K562 (cell line): ENCODE measurements around the gene DUSP9. TPM values are rescaled to one million over a fixed set of nuclear protein-coding genes. Genes with fewer than 3 reads are reported as not detected.

ENCODE experiments used
- ATAC-seq: fragments of 200-7000 bp; cut with Tn5 transposase; 3 replicates; pipeline ENCODE4 v1.9.1; 2020; ENCODE audit warnings: moderate library complexity
- BruUV-seq: library from RNA; stranded (reverse); fragments of 400-500 nt; replicated peaks from 2 replicates; lab custom pipeline; 2021; lab: Mats Ljungman, UMichigan
- CTCF ChIA-PET: fragments of 300-600 bp; formaldehyde crosslinking; extraction: SDS; loops from one replicate; lab custom pipeline; 2021; ENCODE audit warnings: low intra/inter-chr PET ratio; lab: Yijun Ruan, JAX
- POLR2A ChIA-PET: fragments of 300-600, 350-650 bp; sonication (Branson Sonifier 250); formaldehyde crosslinking; extraction: SDS; loops from one replicate; lab custom pipeline; 2021; ENCODE audit warnings: antibody characterized with exemption, inconsistent platforms; lab: Yijun Ruan, JAX
- DNase-seq, 4 experiments: peaks; one replicate each; pipeline versions ENCODE4 v3.0.0 to v3.0.0-alpha.2; 2011 to 2018; ENCODE audit warnings: low spot score in 3 of 4, mixed read lengths in 3 of 4; ENCODE audit errors: extremely low read depth in 1 of 4
- FAIRE-seq: peaks from 2 replicates; lab custom pipeline; 2011; peaks lifted over from hg19 to GRCh38; lab: Jason Lieb, UNC
- H2AFZ ChIP-seq: 2 replicates; pipeline ENCODE4 v1.6.0; 2011; ENCODE audit warnings: low read depth, low read length, control low read depth, inconsistent platforms
- H3K27ac ChIP-seq: fragments of 200-600 bp; 3 replicates; pipeline ENCODE4 v1.8.0; 2011; ENCODE audit warnings: low read depth, mild to moderate bottlenecking, control low read depth, inconsistent platforms, low read length, moderate library complexity, mixed read lengths; ENCODE audit errors: extremely low read depth
- H3K27me3 ChIP-seq, 2 experiments: fragments of 300-600 bp in 1 of 2; 2 replicates in 1 of 2; 3 replicates in 1 of 2; pipeline versions ENCODE4 v1.6.0 to v1.8.0; 2011; ENCODE audit warnings: inconsistent platforms in 2 of 2, low read length in 2 of 2, mild to moderate bottlenecking in 1 of 2, mixed read lengths in 1 of 2, moderate library complexity in 1 of 2; ENCODE audit not compliant: control insufficient read depth in 2 of 2, insufficient read depth in 2 of 2
- H3K36me3 ChIP-seq: fragments of 300-600 bp; 3 replicates; pipeline ENCODE4 v1.8.0; 2011; ENCODE audit warnings: mild to moderate bottlenecking, low read length, inconsistent platforms; ENCODE audit not compliant: control insufficient read depth, insufficient read depth
- H3K4me1 ChIP-seq, 2 experiments: fragments of 200-600 bp in 1 of 2; replicated peaks in 1 of 2; 2 replicates in 1 of 2; 3 replicates in 1 of 2; pipeline versions ENCODE4 v1.5.1 to v1.8.0; 2011; ENCODE audit warnings: inconsistent platforms in 2 of 2, low read length in 2 of 2, mild to moderate bottlenecking in 1 of 2, mixed read lengths in 1 of 2, moderate library complexity in 1 of 2; ENCODE audit not compliant: control insufficient read depth in 2 of 2, insufficient read depth in 2 of 2
- H3K4me2 ChIP-seq: 2 replicates; pipeline ENCODE4 v1.6.1; 2011; ENCODE audit warnings: low read length, control low read depth, inconsistent platforms, mixed read lengths; ENCODE audit not compliant: insufficient read depth
- H3K4me3 ChIP-seq: fragments of 200-600 bp; sonication (generic), shearing (Covaris generic); 2 replicates; pipeline ENCODE4 v1.5.1; 2016; ENCODE audit warnings: control low read depth, inconsistent platforms
- H3K79me2 ChIP-seq: fragments of 200-600 bp; 3 replicates; pipeline ENCODE4 v1.8.0; 2011; ENCODE audit warnings: low read length, inconsistent platforms; ENCODE audit not compliant: control insufficient read depth, insufficient read depth
- H3K9ac ChIP-seq, 2 experiments: 2 replicates each; pipeline versions ENCODE4 v1.6.0 to v1.6.1; 2011; ENCODE audit warnings: low read depth in 2 of 2, low read length in 2 of 2, control low read depth in 1 of 2, inconsistent platforms in 1 of 2, mild to moderate bottlenecking in 1 of 2, mixed read lengths in 1 of 2; ENCODE audit not compliant: insufficient read depth in 1 of 2
- H3K9me1 ChIP-seq: one replicate; pipeline ENCODE4 v1.6.0; 2011; ENCODE audit warnings: inconsistent platforms, mild to moderate bottlenecking, low read length, moderate library complexity; ENCODE audit not compliant: control insufficient read depth, insufficient read depth
- H3K9me3 ChIP-seq: replicated peaks from 2 replicates; pipeline ENCODE4 v1.5.1; 2011; ENCODE audit warnings: low read depth, low read length, inconsistent platforms; ENCODE audit not compliant: control insufficient read depth, insufficient read depth
- H4K20me1 ChIP-seq: replicated peaks from 2 replicates; pipeline ENCODE4 v1.6.1; 2011; ENCODE audit warnings: low read length, inconsistent platforms, mixed read lengths; ENCODE audit not compliant: control insufficient read depth, insufficient read depth
- ASH1L ChIP-seq: fragments of 450-650 bp; IDR thresholded peaks from 2 replicates; pipeline ENCODE4 v1.6.1; 2018; ENCODE audit warnings: borderline replicate concordance, mild to moderate bottlenecking, low read depth; ENCODE audit not compliant: partially characterized antibody
- CAMTA2 ChIP-seq: fragments of 250-450 bp; sonication (Bioruptor Pico); conservative IDR thresholded peaks from 2 replicates; pipeline ENCODE4 v1.5.1; 2022
- CHAMP1 ChIP-seq: fragments of 450-650 bp; IDR thresholded peaks from 2 replicates; pipeline ENCODE4 v1.6.1; 2016; ENCODE audit warnings: mild to moderate bottlenecking
- DEAF1 ChIP-seq: fragments of 450-650 bp; formaldehyde crosslinking; IDR thresholded peaks from 2 replicates; pipeline ENCODE4 v1.4.0; 2020; ENCODE audit warnings: mild to moderate bottlenecking, moderate library complexity
- GATAD2B ChIP-seq: fragments of 450-650 bp; IDR thresholded peaks from 2 replicates; pipeline ENCODE4 v1.6.1; 2017; ENCODE audit warnings: mild to moderate bottlenecking, borderline replicate concordance
- GTF2A2 ChIP-seq: IDR thresholded peaks from 2 replicates; pipeline ENCODE4 v1.6.1; 2016; ENCODE audit warnings: mild to moderate bottlenecking, missing genetic modification characterization, missing compliant biosample characterization
- SAFB ChIP-seq: fragments of 200-400 bp; formaldehyde crosslinking; IDR thresholded peaks from 2 replicates; pipeline ENCODE4 v1.6.1; 2017; ENCODE audit warnings: low read depth, low read length, borderline replicate concordance
- SLC30A9 ChIP-seq: fragments of 250-450 bp; sonication (Bioruptor Pico); IDR thresholded peaks from 2 replicates; pipeline ENCODE4 v1.8.0; 2022; ENCODE audit warnings: mild to moderate bottlenecking, moderate library complexity
- ZBTB43 ChIP-seq: sonication (generic); formaldehyde crosslinking; IDR thresholded peaks from 2 replicates; pipeline ENCODE4 v1.8.0; 2023; ENCODE audit warnings: mild to moderate bottlenecking, missing genetic modification reagents
- WGBS: fragments of 100-300 bp; shearing (Covaris generic); methylation state at CpG from one replicate; pipeline ENCODE4 v1.1.6; 2016; ENCODE audit warnings: low coverage, mixed read lengths; ENCODE audit not compliant: insufficient coverage; ENCODE audit errors: missing lambda C conversion rate; 5-methylcytosine and 5-hydroxymethylcytosine counted together
- in situ Hi-C: fragments of 300-500 bp; cut with MboI; formaldehyde crosslinking; loops from 4 replicates; pipeline ENCODE4 v1.15.0; 2018; ENCODE audit warnings: inconsistent platforms, mixed read lengths
- intact Hi-C: fragments of 100-400 bp; cut with micrococcal nuclease; formaldehyde crosslinking; loops from 2 replicates; pipeline ENCODE4 v1.14.2; 2022
- polyA plus RNA-seq, 8 experiments: library from polyadenylated mRNA; depleted of rRNA in 4 of 8; stranded (reverse) in 5 of 8; unstranded in 3 of 8; fragments of >200 nt; fragmentation: Nextera tagmentation in 2 of 8; fragmentation: Illumina TruSeq in 1 of 8; extraction: Ambion mirVana in 2 of 8; extraction: Trizol in 1 of 8; gene quantifications; 2 replicates each; pipeline versions ENCODE4 v1.2.1 to v1.2.3, GENCODE V29; 2011 to 2014; ENCODE audit warnings: inconsistent platforms in 1 of 8, missing spikeins in 1 of 8
- total RNA-seq, 7 experiments: library from RNA; depleted of rRNA in 6 of 7; stranded (reverse); fragments of >200 nt in 6 of 7; fragmentation: Illumina TruSeq in 2 of 7; extraction: Trizol in 2 of 7; gene quantifications; 2 replicates each; pipeline versions ENCODE4 v1.2.1 to v1.2.3, GENCODE V29; 2011 to 2021; ENCODE audit warnings: low replicate concordance in 1 of 7

The DUSP9 gene
- total and polyA plus RNA-seq, 9 of the 15 experiments (the other 6 are each of a cell fraction or from before 2014, with no cell fraction given) = 0.11 to 14.1 (median 5.5) TPM

GRCh38 chrX:153634832-153635231 lies 12.2 kb upstream of the DUSP9 start:
- Histone ChIP-seq H3K9me1 (no peaks in the 10 kb centered on the region), H3K4me1 (peaks cover 0 to 22% of the 10 kb centered on the region in 2 experiments; a peak in 1 of 5 replicates), H3K27ac (no peak overlapping the region), H3K4me3 (no peak overlapping the region), H3K9ac (no peak overlapping the region)
- CTCF ChIA-PET = no interaction called here
- BruUV-seq = no TSS peak
- TF ChIP-seq ZBTB43 = no peak
- no peak for TF ChIP-seq DEAF1 (CRISPR knock-in tag)
- no peak for TF ChIP-seq CAMTA2 (CRISPR knock-in tag)
- TF ChIP-seq SLC30A9 (CRISPR knock-in tag) = no peak
- TF ChIP-seq CHAMP1 = no peak
- no peak for TF ChIP-seq ASH1L
- no peak for TF ChIP-seq GTF2A2 (tag)
- no peak for TF ChIP-seq SAFB
- TF ChIP-seq GATAD2B = no peak
- TF ChIP-seq, all 486 proteins: peak for 0
- FAIRE-seq (no peak), DNase-seq (no peak), ATAC-seq (no peak)
- no peak overlapping the region for H3K4me2 ChIP-seq
- in situ Hi-C loops (no loop called here), intact Hi-C loops (no loop called here)
- no peaks in the 10 kb centered on the region for H4K20me1 ChIP-seq
- POLR2A ChIA-PET = interaction anchor here (0.7 kb wide), 1 partner anchor 588 kb away, joined by 3 read pairs; no protein-coding TSS in a partner anchor
- H3K36me3 ChIP-seq = no peaks in the 10 kb centered on the region
- WGBS = 19% methylated on average over 11 of the region's 15 CpGs
- H3K9me3 ChIP-seq = no peaks in the 10 kb centered on the region
- peaks cover 11 to 74% of the 10 kb centered on the region in 2 experiments; a peak in 4 of 5 replicates for H3K27me3 ChIP-seq
- H3K79me2 ChIP-seq = no peaks in the 10 kb centered on the region
- no peak overlapping the region for H2AFZ ChIP-seq
